ENCODE data around the gene SAMD10. TPM values are rescaled to one million over a fixed set of nuclear protein-coding genes. Genes with fewer than 3 reads are reported as not detected.

SAMD10 gene
- total RNA-seq, 1 donor, result 1.3 TPM

DNA sequence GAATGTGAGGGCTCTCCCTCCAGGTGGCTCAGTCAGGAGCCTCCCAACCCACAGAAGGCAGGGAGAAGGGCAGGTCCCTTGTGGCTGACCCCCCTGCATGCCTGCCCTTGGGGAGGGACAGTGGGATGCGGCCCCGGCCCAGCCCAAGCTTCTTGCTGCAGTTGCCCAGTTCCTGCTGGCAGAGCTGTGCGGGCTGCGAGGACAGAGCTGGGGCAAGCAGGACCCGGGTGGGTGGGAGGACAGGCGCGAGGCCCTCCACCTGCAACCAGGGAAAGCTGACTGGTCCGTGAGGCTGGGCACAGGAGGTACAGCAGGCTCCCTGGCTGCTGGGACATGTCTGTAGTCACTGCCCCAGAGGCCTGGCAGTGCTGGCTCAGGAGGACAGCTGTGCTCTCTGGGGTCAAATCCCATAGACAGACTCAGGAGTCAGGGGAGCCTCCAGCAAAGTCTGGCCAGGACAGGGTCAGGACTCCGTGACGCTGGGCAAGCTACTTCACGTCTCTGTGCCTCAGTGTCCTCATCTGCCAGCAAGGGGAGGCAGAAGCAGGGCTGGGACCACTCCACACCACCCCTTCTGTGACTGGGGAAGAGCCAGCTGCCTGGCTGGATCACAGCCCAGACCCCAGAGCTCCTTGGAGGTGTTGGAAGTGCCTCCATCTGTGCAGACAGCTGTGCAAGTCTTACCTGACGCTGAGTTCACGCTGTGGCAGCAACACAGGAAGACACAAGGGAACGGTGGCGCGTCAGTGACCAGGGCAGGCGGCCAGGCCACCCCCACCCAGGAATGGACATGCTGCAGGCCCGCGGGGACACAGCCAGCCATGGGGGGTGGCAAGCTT, 36.3 kb downstream of the SAMD10 start:
- TF ChIP-seq, protein P1, sequence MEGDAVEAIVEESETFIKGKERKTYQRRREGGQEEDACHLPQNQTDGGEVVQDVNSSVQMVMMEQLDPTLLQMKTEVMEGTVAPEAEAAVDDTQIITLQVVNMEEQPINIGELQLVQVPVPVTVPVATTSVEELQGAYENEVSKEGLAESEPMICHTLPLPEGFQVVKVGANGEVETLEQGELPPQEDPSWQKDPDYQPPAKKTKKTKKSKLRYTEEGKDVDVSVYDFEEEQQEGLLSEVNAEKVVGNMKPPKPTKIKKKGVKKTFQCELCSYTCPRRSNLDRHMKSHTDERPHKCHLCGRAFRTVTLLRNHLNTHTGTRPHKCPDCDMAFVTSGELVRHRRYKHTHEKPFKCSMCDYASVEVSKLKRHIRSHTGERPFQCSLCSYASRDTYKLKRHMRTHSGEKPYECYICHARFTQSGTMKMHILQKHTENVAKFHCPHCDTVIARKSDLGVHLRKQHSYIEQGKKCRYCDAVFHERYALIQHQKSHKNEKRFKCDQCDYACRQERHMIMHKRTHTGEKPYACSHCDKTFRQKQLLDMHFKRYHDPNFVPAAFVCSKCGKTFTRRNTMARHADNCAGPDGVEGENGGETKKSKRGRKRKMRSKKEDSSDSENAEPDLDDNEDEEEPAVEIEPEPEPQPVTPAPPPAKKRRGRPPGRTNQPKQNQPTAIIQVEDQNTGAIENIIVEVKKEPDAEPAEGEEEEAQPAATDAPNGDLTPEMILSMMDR (IDR thresholded peaks at IDR 0.05; ENCODE audit: insufficient read depth, low read depth, low read length), result no peak
- no peak overlapping the region for H3K4me3 ChIP-seq (ENCODE audit: low read depth, low read length)
- no peak for DNase-seq (ENCODE audit: low read depth)

DNA sequence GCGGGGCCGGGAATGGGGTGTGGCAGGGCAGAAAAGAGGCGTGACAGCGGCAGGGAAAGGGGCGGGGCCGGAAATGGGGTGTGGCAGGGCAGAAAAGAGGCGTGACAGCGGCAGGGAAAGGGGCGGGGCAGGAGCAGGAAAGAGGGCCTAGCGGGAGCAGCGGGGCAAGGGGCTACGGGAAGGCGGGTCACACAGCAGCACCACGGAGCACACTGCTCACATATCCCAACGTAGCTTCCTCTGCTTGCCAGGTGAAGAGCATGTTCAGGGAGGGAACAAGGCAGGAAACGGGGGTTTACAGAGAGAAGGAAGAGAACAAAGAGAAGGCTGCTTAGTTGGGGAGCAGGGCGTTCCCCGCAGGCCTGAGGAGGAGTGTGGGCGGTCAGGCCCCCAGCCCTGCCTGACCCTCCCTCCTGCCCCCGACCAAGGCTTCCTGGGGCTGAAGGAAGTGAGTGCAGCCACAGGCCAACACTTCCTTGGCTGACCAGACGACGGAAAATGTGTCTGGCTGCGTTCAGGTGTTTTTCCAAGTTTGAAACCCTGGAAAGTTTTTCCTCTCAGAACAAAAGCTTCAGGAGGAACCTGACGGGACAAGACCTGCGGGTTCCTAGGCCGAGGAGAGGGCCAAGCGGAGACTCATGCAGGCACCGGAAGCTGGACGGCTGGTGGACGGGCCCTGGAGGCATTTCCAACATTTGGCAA, 37.0 kb downstream of the SAMD10 start:
- peak; percentile 45 for DNase-seq (ENCODE audit: low read depth)
- H3K4me3 ChIP-seq (ENCODE audit: low read depth, low read length), result no peak overlapping the region

DNA sequence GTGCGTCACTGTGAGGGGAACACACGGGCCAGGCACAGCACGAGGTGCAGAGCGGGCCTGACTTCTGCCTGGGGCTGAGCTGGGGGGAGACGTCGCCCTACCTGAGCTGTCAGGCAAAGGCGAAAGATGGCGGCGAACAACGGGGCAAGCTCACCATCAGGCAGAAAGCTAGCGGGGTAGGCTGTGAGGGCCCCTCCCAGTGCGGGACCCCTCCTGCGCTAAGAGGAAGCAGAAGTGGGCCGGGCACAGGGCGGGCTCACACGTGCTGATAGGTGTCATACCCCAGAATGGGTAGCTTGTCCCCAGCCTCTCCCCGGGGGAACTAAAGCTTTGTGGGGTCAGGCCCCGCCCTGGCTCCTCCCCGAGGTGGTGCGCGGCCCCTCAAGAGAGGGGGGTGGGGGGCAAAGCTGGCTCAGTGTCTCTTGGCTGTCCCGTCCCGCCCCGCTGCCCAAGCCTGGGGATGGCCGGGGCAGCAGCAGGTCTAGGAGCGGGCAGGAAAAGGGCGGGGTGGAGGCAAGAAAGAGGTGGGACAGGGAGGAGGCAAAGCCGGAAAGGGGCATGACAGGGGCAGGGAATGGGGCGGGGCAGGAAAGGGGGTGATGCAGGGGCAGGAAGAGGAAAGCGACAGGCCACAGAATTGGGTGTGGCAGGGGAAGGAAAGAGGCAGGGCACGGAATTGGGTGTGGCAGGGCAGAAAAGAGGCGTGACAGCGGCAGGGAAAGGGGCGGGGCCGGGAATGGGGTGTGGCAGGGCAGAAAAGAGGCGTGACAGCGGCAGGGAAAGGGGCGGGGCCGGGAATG, 38.0 kb downstream of the SAMD10 start:
- H3K4me3 ChIP-seq (ENCODE audit: low read depth, low read length), result no peak overlapping the region
- TF ChIP-seq, protein P1 (IDR thresholded peaks at IDR 0.05; ENCODE audit: insufficient read depth, low read depth, low read length), result no peak
- no peak for DNase-seq (ENCODE audit: low read depth)

More for the DNA sequence above, 37.0 kb downstream of the SAMD10 start:
- TF ChIP-seq, protein P1 (IDR thresholded peaks at IDR 0.05; ENCODE audit: insufficient read depth, low read depth, low read length), result no peak

DNA sequence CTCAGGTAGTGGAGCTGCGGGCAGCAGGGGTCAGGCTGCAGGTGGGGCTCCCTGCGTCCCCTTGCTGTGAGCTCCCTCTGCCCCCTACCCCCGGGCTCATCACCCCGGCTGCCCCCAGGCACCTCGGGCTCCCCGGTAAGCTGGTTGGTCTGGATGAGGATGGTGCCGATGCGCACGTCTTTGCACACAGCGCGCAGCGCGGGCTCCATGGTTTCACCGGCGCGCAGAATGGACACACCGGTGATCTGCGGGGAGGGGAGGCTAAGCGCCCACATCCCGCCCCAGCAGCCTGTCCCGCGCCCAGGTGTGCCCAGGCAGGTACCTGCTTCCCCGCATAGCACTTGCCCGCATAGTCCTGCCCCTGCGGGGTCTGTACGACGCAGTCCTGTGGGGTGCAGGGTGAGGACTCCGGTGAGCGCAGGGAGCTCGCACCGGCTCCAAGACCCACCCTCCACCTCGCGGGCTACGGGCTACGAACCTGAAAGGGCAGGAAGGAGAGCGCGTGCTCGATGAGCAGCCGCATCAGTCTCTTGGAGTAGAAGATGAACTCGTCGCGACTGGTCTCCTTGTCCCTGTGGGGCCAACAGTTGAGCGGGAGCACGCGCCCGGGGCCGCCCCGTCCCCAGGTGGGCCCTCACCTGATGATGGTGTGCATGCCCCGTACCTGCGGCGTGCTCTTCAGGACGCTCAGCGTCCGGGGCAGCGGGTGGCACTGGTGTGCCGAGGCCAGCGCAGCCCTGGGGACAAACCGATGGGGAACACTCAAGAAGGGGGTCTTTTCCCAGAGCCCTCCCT, 38.8 kb downstream of the SAMD10 start:
- TF ChIP-seq, protein P1 (IDR thresholded peaks at IDR 0.05; ENCODE audit: insufficient read depth, low read depth, low read length), result no peak
- no peak for DNase-seq (ENCODE audit: low read depth)
- no peak overlapping the region for H3K4me3 ChIP-seq (ENCODE audit: low read depth, low read length)

DNA sequence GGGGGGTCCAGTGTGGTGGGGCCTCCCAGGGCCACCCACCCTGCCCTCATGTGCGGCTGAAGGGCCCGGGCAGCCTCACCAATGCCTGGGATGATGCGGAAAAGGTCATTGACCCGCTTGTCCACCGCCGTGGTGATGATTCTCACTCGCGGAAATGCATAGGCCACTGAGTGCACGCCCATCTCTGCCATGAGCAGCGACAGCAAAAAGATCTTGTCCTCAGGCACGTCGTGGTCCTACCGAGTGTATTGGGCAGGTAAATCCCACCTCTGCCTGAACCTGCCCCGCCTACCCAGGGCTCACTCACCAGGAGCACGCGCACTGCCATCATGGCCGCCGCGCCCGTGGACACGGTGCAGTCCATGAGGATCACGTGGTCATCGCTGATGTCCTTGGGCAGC, 39.4 kb downstream of the SAMD10 start:
- DNase-seq (ENCODE audit: low read depth), result no peak
- TF ChIP-seq, protein P1 (IDR thresholded peaks at IDR 0.05; ENCODE audit: insufficient read depth, low read depth, low read length), result no peak
- no peak overlapping the region for H3K4me3 ChIP-seq (ENCODE audit: low read depth, low read length)
